GM12892 (cell line): Measurements from ENCODE around the gene TNRC6B.

Experiments
- POLR2A ChIP-seq: IDR thresholded peaks from 2 replicates; pipeline ENCODE4 v1.6.1; 2011; ENCODE audit warnings: low read depth, low read length, control low read depth
- POLR2AphosphoS5 ChIP-seq: IDR thresholded peaks from 2 replicates; pipeline ENCODE4 v1.6.1; 2011; ENCODE audit warnings: low read depth, low read length, control low read depth

GRCh38 chr22:40352763-40353162, 175.0 kb downstream of the TNRC6B start:
- no peak for TF ChIP-seq POLR2AphosphoS5
- no peak for TF ChIP-seq POLR2A
